Sigmoid colon (tissue), 7 donors: ENCODE measurements around the gene SELENOP. TPM values are rescaled to one million over a fixed set of nuclear protein-coding genes. Genes with fewer than 3 reads are reported as not detected.

Source experiments
- DNase-seq: peaks from one replicate; pipeline ENCODE4 v3.0.0-alpha.2; 2019
- H3K27ac ChIP-seq, 4 donors: fragments of 200-600 bp; sonication (generic); one replicate each; pipeline ENCODE4 v1.5.1; 2016 to 2019; ENCODE audit warnings: mild to moderate bottlenecking in 1 of 4
- H3K27me3 ChIP-seq, 3 donors: fragments of 200-600 bp; sonication (generic); one replicate each; pipeline ENCODE4 v1.5.1; 2019; ENCODE audit warnings: mild to moderate bottlenecking in 1 of 3
- H3K36me3 ChIP-seq, 4 donors: fragments of 200-600 bp; sonication (generic); one replicate each; pipeline ENCODE4 v1.5.1; 2016 to 2019
- H3K4me1 ChIP-seq, 4 donors: fragments of 200-600 bp; sonication (generic); one replicate each; pipeline ENCODE4 v1.5.1; 2017 to 2019
- H3K4me3 ChIP-seq, 4 donors: fragments of 200-600 bp; sonication (generic); one replicate each; pipeline ENCODE4 v1.5.1; 2017 to 2019; ENCODE audit warnings: mild to moderate bottlenecking in 2 of 4, moderate library complexity in 1 of 4
- H3K9me3 ChIP-seq, 4 donors: fragments of 200-600 bp in 3 of 4; sonication (generic) in 3 of 4; one replicate each; pipeline versions ENCODE4 v1.5.1 to v1.6.1; 2013 to 2019
- CTCF ChIP-seq, 4 experiments: fragments of 450-650 bp in 3 of 4; fragments of 200-600 bp in 1 of 4; IDR thresholded peaks; one replicate each; pipeline ENCODE4 v1.5.1; 2016 to 2019; ENCODE audit warnings: antibody characterized with exemption in 4 of 4, mild to moderate bottlenecking in 3 of 4, moderate library complexity in 2 of 4
- EP300 ChIP-seq, 4 donors: sonication (generic); formaldehyde crosslinking; IDR thresholded peaks; one replicate each; pipeline ENCODE4 v1.6.1; 2017; ENCODE audit warnings: antibody characterized with exemption in 4 of 4
- POLR2A ChIP-seq, 2 donors: fragments of 450-650 bp; IDR thresholded peaks; one replicate each; pipeline ENCODE4 v1.6.1; 2016; ENCODE audit warnings: antibody characterized with exemption in 2 of 2, mild to moderate bottlenecking in 2 of 2, moderate library complexity in 2 of 2
- POLR2AphosphoS5 ChIP-seq, 4 donors: sonication (generic); formaldehyde crosslinking; IDR thresholded peaks; one replicate each; pipeline ENCODE4 v1.6.1; 2017; ENCODE audit warnings: antibody characterized with exemption in 4 of 4
- WGBS, 2 donors: extraction: QIAGEN DNeasy Blood & Tissue Kit; methylation state at CpG; one replicate each; pipeline ENCODE4 v1.1.7; 2013; 5-methylcytosine and 5-hydroxymethylcytosine counted together
- intact Hi-C: fragments of 100-400 bp; cut with DNase I; formaldehyde crosslinking; loops from one replicate; pipeline ENCODE4 v1.15.1; 2023
- polyA plus RNA-seq, 3 donors: library from polyadenylated mRNA; stranded (reverse); fragments of 200-250 nt; gene quantifications; one replicate each; pipeline ENCODE4 v1.2.3, GENCODE V29; 2013
- total RNA-seq, 4 donors: library from RNA; depleted of rRNA; stranded (reverse); fragments of >200 nt; gene quantifications; one replicate each; pipeline ENCODE4 v1.1.0, GENCODE V29; 2016
- donor health status: healthy with polysubstance abuse.
- donor health status: Bipolar disorder and iron deficiency.
- donor health status: healthy.

SELENOP gene
- total and polyA plus RNA-seq, 7 donors, result 261 to 1,116 (median 457) TPM

DNA sequence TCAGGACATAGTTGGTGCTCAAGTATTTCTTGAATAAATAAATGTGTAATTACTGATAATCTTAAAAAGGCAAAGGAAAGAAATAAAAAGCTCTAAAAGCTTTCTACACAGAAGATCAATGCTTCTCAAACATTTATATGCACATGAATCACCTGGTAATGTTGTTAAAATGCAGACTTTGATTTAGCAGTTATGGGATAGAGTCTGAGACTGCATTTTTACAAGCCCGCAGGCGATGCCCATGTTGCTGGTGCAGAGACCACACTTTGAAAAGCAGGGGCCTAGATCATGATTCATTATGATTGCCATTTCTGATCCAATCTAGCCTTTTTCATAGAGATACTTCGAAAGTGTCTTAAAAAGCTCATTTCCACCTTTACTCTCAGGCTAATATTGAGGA is 58.6 kb downstream of the SELENOP start:
- no peak overlapping the region for H3K27ac ChIP-seq
- no peak overlapping the region for H3K4me3 ChIP-seq
- WGBS, 2 donors, result 90 to 93% methylated on average over 3 of the region's 3 CpGs
- DNase-seq, result no peak
- H3K4me1 ChIP-seq, result no peaks in the 10 kb centered on the region
- intact Hi-C loops, result no loop called here
- peaks cover 0 to 5% (median 0%) of the 10 kb centered on the region in 3 donors for H3K27me3 ChIP-seq
- no peak for TF ChIP-seq POLR2A (IDR thresholded peaks at IDR 0.05)
- TF ChIP-seq CTCF (IDR thresholded peaks at IDR 0.05), result no peak
- no peak for TF ChIP-seq EP300 (IDR thresholded peaks at IDR 0.05)
- no peak for TF ChIP-seq POLR2AphosphoS5 (IDR thresholded peaks at IDR 0.05)
- H3K36me3 ChIP-seq, result no peaks in the 10 kb centered on the region
- no peaks in the 10 kb centered on the region for H3K9me3 ChIP-seq

DNA sequence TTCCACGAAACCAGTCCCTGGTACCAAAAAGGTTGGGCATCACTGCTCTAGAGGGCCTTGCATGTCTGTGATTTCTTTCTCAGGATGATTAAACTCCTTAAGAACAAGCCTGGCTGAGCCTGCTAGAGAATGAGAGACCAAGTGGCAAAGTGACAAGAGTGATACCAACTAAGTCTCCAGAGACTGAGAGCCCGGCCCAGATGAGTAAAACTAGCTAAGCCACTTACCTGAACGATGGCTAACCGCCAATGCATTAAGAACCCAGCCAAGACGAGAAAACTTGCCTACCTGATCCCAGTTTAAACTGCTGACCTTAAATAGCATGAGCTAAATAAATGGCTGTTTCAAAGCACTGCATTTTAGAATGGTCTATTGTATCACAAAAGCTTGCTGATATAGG is 60.6 kb downstream of the SELENOP start:
- H3K4me3 ChIP-seq, result no peak overlapping the region
- no peak for DNase-seq
- intact Hi-C loops, result no loop called here
- H3K27me3 ChIP-seq, result no peaks in the 10 kb centered on the region
- no peaks in the 10 kb centered on the region for H3K36me3 ChIP-seq
- no peak for TF ChIP-seq EP300 (IDR thresholded peaks at IDR 0.05)
- no peak for TF ChIP-seq CTCF (IDR thresholded peaks at IDR 0.05)
- TF ChIP-seq POLR2A (IDR thresholded peaks at IDR 0.05), result no peak
- TF ChIP-seq POLR2AphosphoS5 (IDR thresholded peaks at IDR 0.05), result no peak
- H3K4me1 ChIP-seq, result no peaks in the 10 kb centered on the region
- no peak overlapping the region for H3K27ac ChIP-seq
- 74 to 94% methylated on average over 5 of the region's 5 CpGs for WGBS, 2 donors
- H3K9me3 ChIP-seq, result no peaks in the 10 kb centered on the region

GRCh38 chr5:42750507-42750906 is 61.2 kb downstream of the SELENOP start:
- no peak for DNase-seq
- Histone ChIP-seq H3K27ac (no peak overlapping the region), H3K4me3 (no peak overlapping the region), H3K4me1 (no peaks in the 10 kb centered on the region), H3K36me3 (no peaks in the 10 kb centered on the region), H3K27me3 (no peaks in the 10 kb centered on the region), H3K9me3 (no peaks in the 10 kb centered on the region)
- intact Hi-C loops, result no loop called here
- no peak for TF ChIP-seq POLR2A (IDR thresholded peaks at IDR 0.05)
- TF ChIP-seq CTCF (IDR thresholded peaks at IDR 0.05), result no peak
- no peak for TF ChIP-seq POLR2AphosphoS5 (IDR thresholded peaks at IDR 0.05)
- WGBS, 2 donors, result 94 to 95% methylated on average over 5 of the region's 5 CpGs

Other genes starting within 250 kb of the SELENOP start
- under 1 TPM in 3 of 4 donors, not detected in 1; 0.41 to 0.71 (median 0.55) TPM for gene CCDC152, start 55.1 kb downstream of the SELENOP start, total RNA-seq
- 1 to 10 TPM; 2.3 to 3.2 (median 2.4) TPM for gene CCDC152, start 55.1 kb downstream of the SELENOP start, polyA plus RNA-seq
- gene ANXA2R, start 228.4 kb upstream of the SELENOP start, total RNA-seq, result 1 to 10 TPM; 1.8 to 4.4 (median 3.7) TPM
- gene ANXA2R, start 228.4 kb upstream of the SELENOP start, polyA plus RNA-seq, result 10 to 100 TPM in 1 of 3 donors, 1 to 10 TPM in 1, under 1 TPM in 1; 0.69 to 12.4 (median 1.8) TPM